IPS-15b (cell line): ENCODE measurements around the gene MNX1.

ENCODE experiments used
- H3K27me3 ChIP-seq: one replicate; pipeline ENCODE4 v1.6.1; 2013; ENCODE audit warnings: low read length; ENCODE audit not compliant: control insufficient read depth, insufficient read depth
- H3K36me3 ChIP-seq: one replicate; pipeline ENCODE4 v1.6.1; 2013; ENCODE audit warnings: low read length; ENCODE audit not compliant: control insufficient read depth, insufficient read depth
- H3K4me1 ChIP-seq: one replicate; pipeline ENCODE4 v1.6.1; 2013; ENCODE audit warnings: mild to moderate bottlenecking, low read length; ENCODE audit not compliant: control insufficient read depth, insufficient read depth
- H3K4me3 ChIP-seq: one replicate; pipeline ENCODE4 v1.5.1; 2013; ENCODE audit warnings: low read depth, low read length
- H3K9ac ChIP-seq: one replicate; pipeline ENCODE4 v1.6.1; 2013; ENCODE audit warnings: low read depth, mild to moderate bottlenecking, low read length
- H3K9me3 ChIP-seq: one replicate; pipeline ENCODE4 v1.6.1; 2013; ENCODE audit warnings: mild to moderate bottlenecking, low read length; ENCODE audit not compliant: control insufficient read depth, insufficient read depth

Gene MNX1

GRCh38 chr7:157003445-157003755 lies 7.1 kb downstream of the MNX1 start:
- no peaks in the 10 kb centered on the region for H3K9me3 ChIP-seq
- no peak overlapping the region for H3K9ac ChIP-seq
- H3K36me3 ChIP-seq: no peaks in the 10 kb centered on the region
- H3K4me1 ChIP-seq: peaks cover 5% of the 10 kb centered on the region
- H3K4me3 ChIP-seq: no peak overlapping the region
- peaks cover 92% of the 10 kb centered on the region for H3K27me3 ChIP-seq

DNA sequence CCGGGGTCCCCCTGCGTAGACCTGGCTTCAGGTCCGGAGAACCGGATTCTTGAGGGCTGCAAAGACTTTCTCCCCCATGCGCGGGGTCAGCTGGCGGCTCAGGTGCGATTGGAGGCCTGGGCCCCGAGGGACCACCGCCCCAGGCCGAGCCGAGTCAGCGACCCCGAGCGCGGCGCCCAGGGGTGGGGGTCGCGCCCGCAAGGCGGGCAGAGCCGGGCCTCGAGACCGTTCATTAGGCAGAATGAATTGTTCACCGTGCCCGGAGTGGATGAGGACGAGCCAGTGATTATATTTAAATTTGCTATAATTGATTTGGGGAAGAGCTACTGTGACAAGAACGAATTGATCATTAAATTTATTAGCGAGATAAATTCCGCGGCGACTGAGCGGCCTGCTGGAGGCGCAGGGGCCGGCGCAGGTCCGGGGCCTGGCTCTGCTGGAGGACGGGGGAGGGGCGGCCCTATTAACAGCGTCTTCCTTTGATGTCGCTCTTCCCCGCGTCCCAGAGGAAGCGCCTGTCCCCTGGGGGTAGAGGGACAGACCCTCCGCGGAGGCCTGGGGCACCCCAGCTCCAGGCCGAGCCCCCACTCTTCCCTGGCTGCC lies 7.5 kb downstream of the MNX1 start:
- Histone ChIP-seq H3K4me3 (peak overlapping the region; percentile 13), H3K4me1 (peaks cover 5% of the 10 kb centered on the region), H3K36me3 (no peaks in the 10 kb centered on the region), H3K9ac (no peak overlapping the region), H3K9me3 (no peaks in the 10 kb centered on the region), H3K27me3 (peaks cover 92% of the 10 kb centered on the region)

GRCh38 chr7:157001920-157002818 lies 8.3 kb downstream of the MNX1 start:
- Histone ChIP-seq H3K27me3 (peaks cover 92% of the 10 kb centered on the region), H3K4me1 (peaks cover 5% of the 10 kb centered on the region), H3K9ac (no peak overlapping the region), H3K9me3 (no peaks in the 10 kb centered on the region), H3K4me3 (peak overlapping the region; percentile 13), H3K36me3 (no peaks in the 10 kb centered on the region)

DNA sequence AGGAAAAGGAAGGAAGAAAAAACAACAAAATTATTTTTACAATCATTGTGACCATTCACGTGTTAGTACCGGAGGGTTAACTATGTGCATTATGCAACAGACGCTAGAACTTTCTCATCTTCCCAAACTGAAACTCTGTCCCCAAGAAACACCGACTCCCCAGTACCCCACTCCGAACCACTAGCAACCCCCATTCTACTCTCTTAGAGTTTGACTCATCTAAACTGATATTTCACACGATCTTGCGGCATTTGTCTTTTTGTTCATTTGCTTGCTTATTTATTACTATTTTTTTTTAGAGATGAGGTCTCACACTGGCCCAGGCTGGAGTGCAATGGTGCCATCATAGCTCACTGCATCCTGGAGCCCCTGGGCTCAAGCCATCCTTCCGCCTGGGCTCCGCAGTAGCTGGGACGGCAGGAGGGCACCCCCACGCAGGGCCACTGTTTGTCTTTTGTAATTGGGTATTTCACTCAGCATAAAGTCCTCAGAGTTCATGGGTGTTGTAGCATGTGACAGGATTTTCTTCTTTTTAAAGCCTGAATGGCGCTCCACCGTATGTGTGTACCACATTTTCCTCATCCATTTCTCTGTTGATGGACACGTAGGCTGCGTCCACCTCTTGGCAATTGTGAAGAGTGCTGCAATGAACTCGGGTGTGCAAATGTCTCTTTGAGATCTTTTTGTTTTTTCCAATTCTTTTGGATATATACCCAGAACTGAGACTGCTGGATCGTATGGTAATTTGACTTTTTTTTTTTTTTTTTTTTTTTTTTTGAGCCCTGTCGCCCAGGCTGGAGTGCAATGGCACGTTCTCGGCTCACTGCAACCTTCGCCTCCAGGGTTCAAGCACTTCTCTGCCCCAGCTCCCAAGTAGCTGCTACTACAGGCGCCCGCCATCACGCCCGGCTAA lies 9.5 kb downstream of the MNX1 start:
- Histone ChIP-seq H3K9ac (no peak overlapping the region), H3K36me3 (no peaks in the 10 kb centered on the region), H3K9me3 (no peaks in the 10 kb centered on the region), H3K27me3 (peaks cover 92% of the 10 kb centered on the region), H3K4me3 (peak overlapping the region; percentile 14), H3K4me1 (peaks cover 5% of the 10 kb centered on the region)

- no peak overlapping the region for H3K9ac ChIP-seq
- peaks cover 5% of the 10 kb centered on the region for H3K4me1 ChIP-seq
- no peaks in the 10 kb centered on the region for H3K36me3 ChIP-seq
- H3K4me3 ChIP-seq: peak overlapping the region; percentile 35
- peaks cover 89% of the 10 kb centered on the region for H3K27me3 ChIP-seq
- no peaks in the 10 kb centered on the region for H3K9me3 ChIP-seq
Measured at GRCh38 chr7:156999958-157000726, 10.3 kb downstream of the MNX1 start.

- H3K9ac ChIP-seq: no peak overlapping the region
- H3K4me3 ChIP-seq: peak overlapping the region; percentile 30
- no peaks in the 10 kb centered on the region for H3K36me3 ChIP-seq
- H3K4me1 ChIP-seq: peaks cover 2% of the 10 kb centered on the region
- no peaks in the 10 kb centered on the region for H3K9me3 ChIP-seq
- peaks cover 81% of the 10 kb centered on the region for H3K27me3 ChIP-seq
Measured at GRCh38 chr7:156998988-156999957, 11.2 kb downstream of the MNX1 start.

DNA sequence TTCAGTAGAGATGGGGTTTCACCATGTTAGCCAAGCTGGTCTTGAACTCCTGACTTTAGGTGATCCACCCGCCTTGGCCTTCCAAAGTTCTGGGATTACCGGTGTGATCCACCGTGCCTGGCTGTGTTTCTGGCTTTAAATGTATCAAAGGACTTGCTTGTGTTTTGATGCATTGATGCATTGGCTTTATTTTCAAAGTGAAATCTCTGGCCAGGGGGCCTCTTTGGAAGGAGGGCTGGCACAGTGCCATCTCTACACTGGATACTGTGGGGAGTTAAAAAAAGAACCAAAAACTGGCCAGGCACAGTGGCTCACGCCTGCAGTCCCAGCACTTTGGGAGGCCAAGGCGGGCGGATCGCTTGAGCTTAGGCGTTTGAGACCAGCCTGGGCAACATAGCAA lies 16.0 kb downstream of the MNX1 start:
- H3K9me3 ChIP-seq: no peaks in the 10 kb centered on the region
- H3K4me3 ChIP-seq: no peak overlapping the region
- no peaks in the 10 kb centered on the region for H3K4me1 ChIP-seq
- H3K36me3 ChIP-seq: no peaks in the 10 kb centered on the region
- no peak overlapping the region for H3K9ac ChIP-seq
- H3K27me3 ChIP-seq: peaks cover 50% of the 10 kb centered on the region

DNA sequence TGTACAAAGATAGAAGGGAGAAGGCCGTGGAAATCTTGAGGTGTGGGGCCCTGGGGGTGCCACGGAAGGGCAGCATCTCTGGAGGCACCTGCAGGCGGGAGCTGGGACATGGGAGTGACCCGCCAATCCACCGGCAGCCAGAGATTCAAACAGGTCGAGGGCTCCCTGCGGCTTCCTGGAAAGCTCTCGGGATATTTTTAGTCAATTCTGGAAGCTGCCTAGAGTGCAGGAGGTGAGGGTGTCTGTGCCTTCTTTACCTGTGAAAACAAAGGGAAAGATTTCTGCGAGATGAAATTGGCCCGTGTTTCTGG lies 16.6 kb downstream of the MNX1 start:
- Histone ChIP-seq H3K9ac (no peak overlapping the region), H3K27me3 (peaks cover 44% of the 10 kb centered on the region), H3K4me1 (no peaks in the 10 kb centered on the region), H3K4me3 (no peak overlapping the region), H3K36me3 (no peaks in the 10 kb centered on the region), H3K9me3 (no peaks in the 10 kb centered on the region)

DNA sequence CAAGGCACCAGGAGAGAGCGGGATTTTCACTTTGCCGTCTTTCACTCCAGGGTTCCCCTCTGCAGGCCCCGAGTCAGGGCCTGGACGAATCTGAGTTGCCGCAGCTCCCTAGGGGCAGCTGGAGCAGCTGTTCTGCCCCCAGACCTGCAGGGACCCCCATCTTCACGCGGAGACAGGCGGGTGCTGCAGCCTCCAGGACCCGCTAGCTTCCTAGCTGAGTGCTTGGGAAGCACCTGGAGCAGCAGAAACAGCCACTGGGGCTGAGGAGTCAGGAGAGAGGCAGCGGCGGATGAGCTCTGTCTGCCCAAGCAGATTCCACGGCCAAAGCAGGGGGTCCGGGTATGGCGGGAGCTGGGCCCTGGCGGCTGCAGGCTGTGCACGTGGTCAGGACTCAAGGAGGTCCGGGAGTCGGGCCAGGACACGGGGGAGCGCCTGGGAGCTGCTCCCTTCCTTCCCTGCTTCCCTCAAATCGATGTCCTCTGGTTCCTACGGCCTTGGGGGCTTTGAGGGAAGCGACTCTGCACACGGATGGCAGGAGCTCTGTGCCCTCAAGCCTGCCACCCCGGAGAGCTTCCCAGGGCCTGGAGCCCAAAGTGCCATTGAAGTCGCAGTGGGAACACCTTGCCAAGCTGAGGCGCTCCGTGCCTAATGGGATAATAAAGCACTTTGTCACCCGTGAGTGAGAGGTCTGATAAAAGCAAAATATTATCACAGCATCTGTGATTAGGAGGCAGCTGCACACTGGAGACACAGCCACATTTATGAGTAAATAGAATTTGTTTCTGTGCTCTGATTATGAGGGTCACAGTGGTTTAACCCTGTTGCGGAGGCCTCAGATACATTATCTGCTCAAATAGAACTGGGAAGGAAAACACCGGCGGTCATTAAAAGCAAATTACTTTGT lies 17.2 kb downstream of the MNX1 start:
- Histone ChIP-seq H3K9ac (no peak overlapping the region), H3K9me3 (no peaks in the 10 kb centered on the region), H3K27me3 (peaks cover 38% of the 10 kb centered on the region), H3K4me1 (no peaks in the 10 kb centered on the region), H3K36me3 (no peaks in the 10 kb centered on the region), H3K4me3 (no peak overlapping the region)
